Activated B cell treated with CpG ODN at 0.5 μM for 24 hours (primary cell): ENCODE data around the gene FSTL4. TPM values are rescaled to one million over a fixed set of nuclear protein-coding genes. Genes with fewer than 3 reads are reported as not detected.

Experiments used
- ATAC-seq: fragments of 200-7000 bp; cut with Tn5 transposase; one replicate; pipeline ENCODE4 v1.10.0; 2021; ENCODE audit warnings: low read depth, mild to moderate bottlenecking, moderate library complexity
- CTCF ChIA-PET: fragments of 350-600 bp; sonication (Branson Sonifier 250); formaldehyde crosslinking; loops from one replicate; lab custom pipeline; 2021; ENCODE audit warnings: antibody characterized with exemption; lab: Charles Lee
- POLR2A ChIA-PET: fragments of 350-600 bp; sonication (Branson Sonifier 250); formaldehyde crosslinking; loops from one replicate; lab custom pipeline; 2021; ENCODE audit warnings: antibody characterized with exemption; lab: Charles Lee
- DNase-seq: peaks from one replicate; pipeline ENCODE4 v3.0.0; 2022
- H3K27ac Mint-ChIP-seq: one replicate; pipeline ENCODE4 v1.8.0; 2020; ENCODE audit warnings: mixed read lengths
- H3K27me3 Mint-ChIP-seq: one replicate; pipeline ENCODE4 v1.8.0; 2021; ENCODE audit warnings: mixed read lengths
- H3K36me3 Mint-ChIP-seq: one replicate; pipeline ENCODE4 v1.8.0; 2021; ENCODE audit warnings: low read depth, mixed read lengths
- H3K4me1 Mint-ChIP-seq: one replicate; pipeline ENCODE4 v1.8.0; 2021; ENCODE audit warnings: mixed read lengths
- H3K4me3 Mint-ChIP-seq: one replicate; pipeline ENCODE4 v1.8.0; 2020; ENCODE audit warnings: mild to moderate bottlenecking, mixed read lengths
- H3K9me3 Mint-ChIP-seq: one replicate; pipeline ENCODE4 v1.8.0; 2020; ENCODE audit warnings: mixed read lengths
- CTCF ChIP-seq: fragments of 200-600 bp; IDR thresholded peaks from one replicate; pipeline ENCODE4 v1.8.0; 2022; ENCODE audit warnings: antibody characterized with exemption, mild to moderate bottlenecking
- intact Hi-C: fragments of 100-400 bp; cut with micrococcal nuclease; formaldehyde crosslinking; loops from one replicate; pipeline ENCODE4 v1.15.1; 2024
- total RNA-seq: library from RNA; stranded (reverse); gene quantifications from 2 replicates; pipeline ENCODE4 v1.2.3, GENCODE V29; 2022

The FSTL4 gene
- total RNA-seq, 1 donor from 2014 or later: 1.7 TPM

DNA sequence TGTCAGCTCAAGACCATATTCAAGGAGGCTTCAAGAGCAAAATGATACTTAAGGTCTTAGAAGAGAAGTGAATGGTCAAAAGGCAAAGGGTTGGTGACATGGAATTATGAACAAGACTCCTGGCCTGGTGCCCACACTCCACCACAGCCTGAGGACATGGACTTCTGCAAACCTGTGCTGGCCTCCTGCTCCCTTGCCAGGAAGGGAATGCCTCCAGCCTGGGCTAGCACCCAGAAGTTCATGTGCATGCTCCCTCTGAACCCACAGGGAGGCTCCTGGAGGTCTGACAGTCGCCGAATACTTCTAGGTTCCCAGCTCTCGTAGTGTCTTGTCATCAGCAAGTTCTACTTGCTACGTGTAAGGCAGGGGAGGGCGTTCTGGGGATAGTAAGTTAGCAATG is 156.7 kb downstream of the FSTL4 start:
- H3K27me3 Mint-ChIP-seq: peaks cover 6% of the 10 kb centered on the region
- no peak for ATAC-seq
- intact Hi-C loops: no loop called here

GRCh38 chr5:133454442-133454841 is 157.9 kb downstream of the FSTL4 start:
- no peaks in the 10 kb centered on the region for H3K9me3 Mint-ChIP-seq
- no peak for TF ChIP-seq CTCF
- CTCF ChIA-PET: interaction anchor here (0.9 to 1.1 kb wide), 2 partner anchors 31 to 34 kb away, joined by 3 read pairs; no protein-coding TSS in a partner anchor

More for the DNA sequence above, 156.7 kb downstream of the FSTL4 start:
- no peak for DNase-seq
- POLR2A ChIA-PET: no interaction called here
- Mint-ChIP-seq H3K36me3 (no peaks in the 10 kb centered on the region), H3K4me1 (no peaks in the 10 kb centered on the region), H3K27ac (no peak overlapping the region), H3K9me3 (no peaks in the 10 kb centered on the region), H3K4me3 (no peak overlapping the region)
- TF ChIP-seq CTCF: no peak
- CTCF ChIA-PET: interaction anchor here (1.3 to 1.7 kb wide), 2 partner anchors 90 to 344 kb away, joined by 3 to 5 read pairs; no protein-coding TSS in a partner anchor

GRCh38 chr5:133453831-133454230 is 158.5 kb downstream of the FSTL4 start:
- intact Hi-C loops: no loop called here
- POLR2A ChIA-PET: no interaction called here
- DNase-seq (no peak), ATAC-seq (no peak)
- CTCF ChIA-PET: interaction anchor here (0.9 to 1.1 kb wide), 2 partner anchors 30 to 34 kb away, joined by 3 read pairs; no protein-coding TSS in a partner anchor
- peaks cover 9% of the 10 kb centered on the region for H3K27me3 Mint-ChIP-seq
- no peak for TF ChIP-seq CTCF
- no peaks in the 10 kb centered on the region for H3K4me1 Mint-ChIP-seq
- no peak overlapping the region for H3K4me3 Mint-ChIP-seq
- no peak overlapping the region for H3K27ac Mint-ChIP-seq
- H3K36me3 Mint-ChIP-seq: no peaks in the 10 kb centered on the region
- no peaks in the 10 kb centered on the region for H3K9me3 Mint-ChIP-seq

More at GRCh38 chr5:133454442-133454841, 157.9 kb downstream of the FSTL4 start:
- H3K36me3 Mint-ChIP-seq: no peaks in the 10 kb centered on the region
- ATAC-seq (no peak), DNase-seq (no peak)
- no peak overlapping the region for H3K27ac Mint-ChIP-seq
- no peaks in the 10 kb centered on the region for H3K4me1 Mint-ChIP-seq
- POLR2A ChIA-PET: no interaction called here
- no peak overlapping the region for H3K4me3 Mint-ChIP-seq
- intact Hi-C loops: no loop called here
- H3K27me3 Mint-ChIP-seq: peaks cover 9% of the 10 kb centered on the region

GRCh38 chr5:133453084-133453780 is 159.1 kb downstream of the FSTL4 start:
- DNase-seq (no peak), ATAC-seq (no peak)
- intact Hi-C loops: no loop called here
- TF ChIP-seq CTCF: no peak
- Mint-ChIP-seq H3K36me3 (no peaks in the 10 kb centered on the region), H3K4me3 (no peak overlapping the region), H3K9me3 (no peaks in the 10 kb centered on the region), H3K4me1 (no peaks in the 10 kb centered on the region), H3K27me3 (peaks cover 9% of the 10 kb centered on the region), H3K27ac (no peak overlapping the region)
- CTCF ChIA-PET: interaction anchor here (1.1 kb wide), 1 partner anchor 30 kb away, joined by 3 read pairs; no protein-coding TSS in a partner anchor
- POLR2A ChIA-PET: no interaction called here

GRCh38 chr5:133451926-133452325 is 160.4 kb downstream of the FSTL4 start:
- ChIA-PET CTCF (no interaction called here), POLR2A (no interaction called here)
- Mint-ChIP-seq H3K27me3 (peaks cover 11% of the 10 kb centered on the region), H3K27ac (no peak overlapping the region), H3K36me3 (no peaks in the 10 kb centered on the region), H3K4me1 (no peaks in the 10 kb centered on the region), H3K9me3 (no peaks in the 10 kb centered on the region), H3K4me3 (no peak overlapping the region)
- intact Hi-C loops: no loop called here
- no peak for TF ChIP-seq CTCF
- no peak for DNase-seq
- no peak for ATAC-seq
